ENCODE results near the gene OR2J1.
A peak's percentile ranks its signal among the peaks of the same experiment; 100 is the strongest.

DNA sequence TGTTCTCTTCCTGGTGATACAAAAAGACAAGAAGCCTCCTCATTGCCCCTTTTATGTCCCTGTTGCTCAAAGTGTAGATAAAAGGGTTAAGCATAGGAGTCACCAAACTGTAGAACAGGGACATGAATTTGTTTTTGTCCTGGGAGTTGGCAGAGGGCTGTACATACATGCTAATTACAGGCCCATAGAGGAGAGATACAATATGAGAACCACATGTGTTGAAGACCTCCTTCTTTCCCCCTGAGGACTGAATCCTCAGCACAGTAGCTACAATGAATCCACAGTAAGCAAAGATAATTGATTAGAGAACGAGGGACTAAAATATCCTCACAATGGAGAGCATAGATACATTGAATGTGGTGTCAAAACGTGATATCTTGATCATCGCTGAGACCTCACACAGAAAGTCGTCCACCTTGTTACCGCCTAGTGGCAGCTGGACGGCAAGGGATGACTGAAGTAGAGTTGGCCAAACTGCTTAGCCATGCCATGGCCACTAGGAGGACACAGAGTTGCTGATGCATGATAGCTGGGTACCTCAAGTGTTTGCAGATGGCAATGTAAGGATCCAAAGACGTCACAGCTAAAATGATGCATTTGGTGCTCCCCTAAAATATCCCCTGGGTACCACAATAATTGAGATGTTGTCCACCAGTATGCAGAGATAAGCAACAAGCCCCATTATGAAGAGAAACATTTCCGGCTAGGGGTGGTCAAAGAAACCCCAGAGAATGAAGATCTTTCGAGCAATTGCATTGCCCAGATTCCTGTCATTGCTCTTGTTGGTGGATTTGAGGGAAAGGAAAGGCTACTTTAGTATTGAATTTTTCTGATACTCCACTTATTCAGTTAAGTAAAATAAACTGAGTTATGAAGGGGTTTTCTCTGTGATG is 27.2 kb upstream of the OR2J1 start:
- TF ChIP-seq, protein P1, sequence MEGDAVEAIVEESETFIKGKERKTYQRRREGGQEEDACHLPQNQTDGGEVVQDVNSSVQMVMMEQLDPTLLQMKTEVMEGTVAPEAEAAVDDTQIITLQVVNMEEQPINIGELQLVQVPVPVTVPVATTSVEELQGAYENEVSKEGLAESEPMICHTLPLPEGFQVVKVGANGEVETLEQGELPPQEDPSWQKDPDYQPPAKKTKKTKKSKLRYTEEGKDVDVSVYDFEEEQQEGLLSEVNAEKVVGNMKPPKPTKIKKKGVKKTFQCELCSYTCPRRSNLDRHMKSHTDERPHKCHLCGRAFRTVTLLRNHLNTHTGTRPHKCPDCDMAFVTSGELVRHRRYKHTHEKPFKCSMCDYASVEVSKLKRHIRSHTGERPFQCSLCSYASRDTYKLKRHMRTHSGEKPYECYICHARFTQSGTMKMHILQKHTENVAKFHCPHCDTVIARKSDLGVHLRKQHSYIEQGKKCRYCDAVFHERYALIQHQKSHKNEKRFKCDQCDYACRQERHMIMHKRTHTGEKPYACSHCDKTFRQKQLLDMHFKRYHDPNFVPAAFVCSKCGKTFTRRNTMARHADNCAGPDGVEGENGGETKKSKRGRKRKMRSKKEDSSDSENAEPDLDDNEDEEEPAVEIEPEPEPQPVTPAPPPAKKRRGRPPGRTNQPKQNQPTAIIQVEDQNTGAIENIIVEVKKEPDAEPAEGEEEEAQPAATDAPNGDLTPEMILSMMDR (IDR thresholded peaks at IDR 0.05): peak in 2 of 3 experiments; percentile 34 to 63
- TF ChIP-seq POLR2A (IDR thresholded peaks at IDR 0.05): no peak
